ENCODE results near the gene WDR54.

WDR54 gene

DNA sequence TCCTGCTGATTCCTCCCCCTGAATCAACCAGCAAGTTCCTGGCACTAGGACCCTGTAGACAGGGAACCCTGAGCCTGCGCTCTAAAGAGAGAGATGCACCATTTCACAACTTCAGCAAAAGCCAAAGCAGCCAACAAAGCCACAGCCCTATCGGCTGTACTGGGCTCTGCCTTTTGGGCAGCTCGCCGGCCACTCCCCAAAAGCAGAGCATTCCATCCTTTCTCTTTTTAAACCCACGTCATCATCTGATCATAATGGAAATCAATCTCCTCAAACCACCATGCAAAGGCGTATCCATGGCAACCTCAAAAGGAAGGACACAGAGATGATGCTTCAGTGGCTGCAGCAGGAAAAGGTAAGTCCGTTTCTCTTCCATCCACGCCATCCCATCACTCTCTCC lies 36.1 kb upstream of the WDR54 start:
- no peaks in the 10 kb centered on the region for H3K27me3 ChIP-seq (ENCODE audit: control insufficient read depth, insufficient read depth, low read length)
- H3K4me1 ChIP-seq (ENCODE audit: control insufficient read depth, insufficient read depth, low read length) = peaks cover 48% of the 10 kb centered on the region

DNA sequence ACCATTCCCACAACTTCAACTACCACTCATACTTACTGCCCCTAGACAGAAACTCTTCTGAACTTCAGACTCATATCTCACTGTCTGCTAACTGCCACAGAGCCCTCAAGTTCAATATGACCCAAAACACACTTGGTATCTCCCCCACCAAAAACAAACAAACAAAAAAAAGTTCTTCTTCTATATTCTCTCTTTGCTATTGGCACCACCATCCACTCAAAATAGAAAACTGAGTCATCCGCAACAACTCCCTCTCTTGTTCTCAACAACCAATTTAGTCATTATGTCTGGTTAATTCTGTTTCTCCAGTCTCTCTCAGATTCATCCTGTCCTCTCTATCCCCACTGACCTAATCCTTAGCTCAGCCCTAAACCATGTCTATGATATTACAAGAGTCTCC lies 34.2 kb upstream of the WDR54 start:
- H3K4me3 ChIP-seq (ENCODE audit: low read length) = no peak overlapping the region
- H3K9ac ChIP-seq (ENCODE audit: low read depth, low read length) = no peak overlapping the region
- no peaks in the 10 kb centered on the region for H3K27me3 ChIP-seq (ENCODE audit: control insufficient read depth, insufficient read depth, low read length)
- peaks cover 10% of the 10 kb centered on the region for H3K36me3 ChIP-seq (ENCODE audit: insufficient read depth, low read length)
- peak overlapping the region; percentile 32 for H3K4me2 ChIP-seq (ENCODE audit: low read length)
- no peaks in the 10 kb centered on the region for H3K9me3 ChIP-seq (replicated peaks; ENCODE audit: low read length)
- peaks cover 52% of the 10 kb centered on the region for H3K4me1 ChIP-seq (ENCODE audit: control insufficient read depth, insufficient read depth, low read length)

More for the DNA sequence above, 36.1 kb upstream of the WDR54 start:
- Histone ChIP-seq H3K4me2 (ENCODE audit: low read length) (no peak overlapping the region), H3K9ac (ENCODE audit: low read depth, low read length) (no peak overlapping the region), H3K4me3 (ENCODE audit: low read length) (no peak overlapping the region), H3K9me3 (replicated peaks; ENCODE audit: low read length) (no peaks in the 10 kb centered on the region), H3K36me3 (ENCODE audit: insufficient read depth, low read length) (peaks cover 10% of the 10 kb centered on the region)

DNA sequence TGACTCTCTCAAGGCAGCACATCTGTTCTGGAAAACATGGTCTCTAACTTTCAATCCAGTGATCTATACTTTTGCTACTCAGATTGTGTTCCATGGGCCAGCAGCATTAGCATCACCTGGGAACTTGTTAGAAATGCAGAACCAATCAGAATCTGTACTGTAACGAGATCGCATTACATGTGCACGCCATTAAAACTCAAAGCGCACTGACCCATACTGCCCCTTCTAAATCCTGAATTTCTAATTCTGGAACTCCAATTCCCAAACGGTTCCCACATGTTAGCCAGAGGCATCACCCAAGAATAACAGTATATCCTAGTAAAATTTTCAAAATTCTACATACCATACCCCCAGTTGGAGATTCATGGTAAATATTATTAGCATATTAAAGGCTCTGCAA lies 30.9 kb upstream of the WDR54 start:
- peaks cover 32% of the 10 kb centered on the region for H3K4me1 ChIP-seq (ENCODE audit: control insufficient read depth, insufficient read depth, low read length)
- peaks cover 3% of the 10 kb centered on the region for H3K27me3 ChIP-seq (ENCODE audit: control insufficient read depth, insufficient read depth, low read length)
- peak overlapping the region; percentile 92 for H3K4me2 ChIP-seq (ENCODE audit: low read length)
- H3K4me3 ChIP-seq (ENCODE audit: low read length) = peak overlapping the region; percentile 85
- no peaks in the 10 kb centered on the region for H3K9me3 ChIP-seq (replicated peaks; ENCODE audit: low read length)
- H3K36me3 ChIP-seq (ENCODE audit: insufficient read depth, low read length) = peaks cover 3% of the 10 kb centered on the region
- H3K9ac ChIP-seq (ENCODE audit: low read depth, low read length) = peak overlapping the region; percentile 95

DNA sequence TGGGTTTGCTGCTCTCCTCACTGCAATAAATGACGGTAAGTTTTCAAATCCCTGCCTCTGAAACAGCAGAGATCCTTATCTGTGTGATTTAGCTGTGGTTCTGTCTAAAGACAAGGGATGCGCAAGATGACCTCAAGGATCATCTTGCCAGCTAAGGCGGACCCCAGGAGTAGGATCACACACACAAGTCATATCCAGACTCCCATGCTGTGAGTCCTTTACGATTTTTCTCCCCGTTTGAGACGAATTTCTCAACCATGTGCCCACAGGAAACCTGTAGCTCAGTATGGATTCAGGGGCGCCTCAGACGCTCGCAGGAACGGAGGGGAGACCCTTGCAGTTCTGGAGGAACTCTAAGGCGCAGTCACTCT lies 30.3 kb upstream of the WDR54 start:
- Histone ChIP-seq H3K9me3 (replicated peaks; ENCODE audit: low read length) (no peaks in the 10 kb centered on the region), H3K4me1 (ENCODE audit: control insufficient read depth, insufficient read depth, low read length) (peaks cover 32% of the 10 kb centered on the region), H3K36me3 (ENCODE audit: insufficient read depth, low read length) (no peaks in the 10 kb centered on the region), H3K4me2 (ENCODE audit: low read length) (peak overlapping the region; percentile 92), H3K9ac (ENCODE audit: low read depth, low read length) (peak overlapping the region; percentile 95), H3K4me3 (ENCODE audit: low read length) (peak overlapping the region; percentile 85), H3K27me3 (ENCODE audit: control insufficient read depth, insufficient read depth, low read length) (peaks cover 3% of the 10 kb centered on the region)

DNA sequence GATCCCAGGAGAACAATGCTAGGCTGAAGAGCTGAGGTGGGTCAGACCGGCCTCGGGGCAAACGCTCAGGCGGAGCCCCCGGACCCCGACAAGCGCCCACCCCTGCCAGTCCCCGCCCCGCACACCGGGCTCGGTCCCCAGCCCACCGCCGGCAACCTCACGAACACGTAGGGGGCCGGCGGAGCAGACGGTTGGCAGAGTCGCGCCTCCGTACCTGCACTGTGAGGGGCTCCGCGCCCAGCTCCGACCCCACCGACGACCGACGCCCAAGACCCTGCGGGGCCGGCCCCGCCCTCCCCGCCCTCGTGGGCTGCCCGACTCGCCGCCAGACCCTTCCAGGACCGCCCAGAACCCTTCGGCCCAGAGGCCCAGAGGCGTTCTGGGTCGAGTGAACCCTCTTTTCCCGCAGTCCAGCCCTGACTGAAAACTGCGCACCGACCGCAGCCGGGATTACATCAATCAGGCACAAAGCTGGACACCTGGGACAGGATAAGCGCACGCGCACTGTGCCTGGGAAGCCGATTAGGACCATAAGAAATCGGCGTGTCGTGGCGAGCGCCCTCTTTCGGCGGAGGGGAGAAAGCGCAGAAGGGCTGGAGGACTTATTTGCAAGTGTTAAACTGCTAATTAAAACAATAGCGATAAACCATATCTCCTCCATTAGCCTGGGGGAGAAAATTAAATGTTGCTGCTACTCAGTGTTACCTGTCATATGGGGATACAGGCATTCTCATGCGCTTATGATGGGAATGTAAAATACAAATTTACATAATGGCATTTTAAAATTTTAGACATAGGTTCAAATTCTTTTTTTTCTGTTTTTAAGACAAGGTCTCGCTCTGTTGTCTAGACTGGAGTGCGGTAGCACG lies 29.7 kb upstream of the WDR54 start:
- Histone ChIP-seq H3K27me3 (ENCODE audit: control insufficient read depth, insufficient read depth, low read length) (peaks cover 3% of the 10 kb centered on the region), H3K4me3 (ENCODE audit: low read length) (peak overlapping the region; percentile 85), H3K36me3 (ENCODE audit: insufficient read depth, low read length) (no peaks in the 10 kb centered on the region), H3K4me2 (ENCODE audit: low read length) (peak overlapping the region; percentile 92), H3K9ac (ENCODE audit: low read depth, low read length) (peak overlapping the region; percentile 95), H3K9me3 (replicated peaks; ENCODE audit: low read length) (no peaks in the 10 kb centered on the region), H3K4me1 (ENCODE audit: control insufficient read depth, insufficient read depth, low read length) (peaks cover 31% of the 10 kb centered on the region)

DNA sequence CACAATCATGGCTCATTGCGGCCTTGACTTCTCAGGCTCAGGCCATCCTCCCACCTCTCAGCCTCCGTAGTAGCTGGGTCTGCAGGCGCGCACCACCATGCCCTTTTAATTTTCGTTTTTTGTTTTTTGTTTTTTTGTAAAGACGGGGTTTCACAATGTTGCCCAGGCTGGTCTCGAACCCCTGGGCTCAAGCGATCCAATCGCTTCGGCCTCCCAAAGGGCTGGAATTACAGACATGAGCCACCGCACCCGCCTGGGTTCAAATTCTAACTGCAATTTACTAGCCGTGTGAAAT lies 29.1 kb upstream of the WDR54 start:
- H3K9me3 ChIP-seq (replicated peaks; ENCODE audit: low read length) = no peaks in the 10 kb centered on the region
- peak overlapping the region; percentile 85 for H3K4me3 ChIP-seq (ENCODE audit: low read length)
- H3K9ac ChIP-seq (ENCODE audit: low read depth, low read length) = peak overlapping the region; percentile 95
- H3K27me3 ChIP-seq (ENCODE audit: control insufficient read depth, insufficient read depth, low read length) = peaks cover 3% of the 10 kb centered on the region
- H3K4me2 ChIP-seq (ENCODE audit: low read length) = peak overlapping the region; percentile 92
- no peaks in the 10 kb centered on the region for H3K36me3 ChIP-seq (ENCODE audit: insufficient read depth, low read length)
- peaks cover 26% of the 10 kb centered on the region for H3K4me1 ChIP-seq (ENCODE audit: control insufficient read depth, insufficient read depth, low read length)

DNA sequence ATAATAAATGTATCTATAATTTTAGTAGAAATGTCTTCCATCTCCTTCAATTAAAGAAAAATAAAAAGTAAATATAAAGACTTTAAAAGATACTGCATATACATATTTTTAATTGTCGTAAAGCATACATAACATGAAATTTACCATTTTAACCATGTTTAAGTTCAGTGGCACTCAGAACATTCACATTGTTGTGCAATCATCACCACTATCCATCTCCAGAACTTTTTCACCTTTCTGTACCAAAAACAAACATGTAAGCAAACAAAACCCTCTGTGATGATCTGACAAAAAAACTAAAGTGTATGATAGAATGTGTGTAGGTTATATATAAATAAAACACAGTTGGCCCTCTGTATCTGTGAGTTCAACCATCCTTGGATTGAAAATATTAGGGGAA lies 28.0 kb upstream of the WDR54 start:
- peaks cover 3% of the 10 kb centered on the region for H3K27me3 ChIP-seq (ENCODE audit: control insufficient read depth, insufficient read depth, low read length)
- no peak overlapping the region for H3K4me3 ChIP-seq (ENCODE audit: low read length)
- peaks cover 16% of the 10 kb centered on the region for H3K4me1 ChIP-seq (ENCODE audit: control insufficient read depth, insufficient read depth, low read length)
- H3K4me2 ChIP-seq (ENCODE audit: low read length) = no peak overlapping the region
- H3K9me3 ChIP-seq (replicated peaks; ENCODE audit: low read length) = no peaks in the 10 kb centered on the region
- H3K36me3 ChIP-seq (ENCODE audit: insufficient read depth, low read length) = no peaks in the 10 kb centered on the region
- H3K9ac ChIP-seq (ENCODE audit: low read depth, low read length) = no peak overlapping the region

DNA sequence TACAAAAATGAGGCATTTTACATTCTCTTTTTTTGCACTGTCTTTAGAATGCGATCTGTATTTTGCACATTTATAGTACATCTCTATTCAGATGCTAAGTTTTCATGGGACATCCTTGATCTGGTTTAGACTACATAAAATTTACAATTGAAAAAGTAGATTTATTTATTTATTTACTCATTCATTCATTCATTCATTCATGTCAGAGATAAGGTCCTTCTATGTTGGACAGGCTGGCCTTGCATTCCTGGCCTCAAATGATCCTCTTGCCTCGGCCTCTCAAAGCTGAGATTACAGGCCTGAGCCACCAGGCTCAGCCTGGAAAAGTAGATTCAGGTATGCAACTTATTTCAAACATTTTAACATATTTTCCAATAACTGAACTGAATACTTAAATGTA lies 25.4 kb upstream of the WDR54 start:
- Histone ChIP-seq H3K9ac (ENCODE audit: low read depth, low read length) (no peak overlapping the region), H3K36me3 (ENCODE audit: insufficient read depth, low read length) (no peaks in the 10 kb centered on the region), H3K27me3 (ENCODE audit: control insufficient read depth, insufficient read depth, low read length) (peaks cover 3% of the 10 kb centered on the region), H3K4me2 (ENCODE audit: low read length) (no peak overlapping the region), H3K4me1 (ENCODE audit: control insufficient read depth, insufficient read depth, low read length) (peaks cover 5% of the 10 kb centered on the region), H3K4me3 (ENCODE audit: low read length) (no peak overlapping the region), H3K9me3 (replicated peaks; ENCODE audit: low read length) (no peaks in the 10 kb centered on the region)

DNA sequence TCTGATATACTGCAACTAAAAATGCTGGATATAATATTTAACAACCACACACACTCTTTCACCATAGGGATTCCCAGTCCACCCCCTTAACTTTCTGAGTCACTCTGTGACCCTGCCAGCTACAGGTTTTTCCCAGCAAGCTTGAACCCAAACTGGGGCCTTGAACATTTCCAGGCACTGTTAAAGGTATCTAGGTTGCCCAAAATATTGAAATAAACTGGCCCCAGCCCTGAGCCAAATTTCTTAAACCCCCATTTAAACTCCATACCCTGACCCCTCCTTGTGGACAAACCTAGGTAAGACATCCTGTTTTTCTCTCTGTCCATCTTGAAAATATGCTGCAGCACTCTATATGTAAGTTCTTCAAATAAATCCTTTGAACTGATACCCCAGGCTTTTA lies 21.7 kb upstream of the WDR54 start:
- Histone ChIP-seq H3K27me3 (ENCODE audit: control insufficient read depth, insufficient read depth, low read length) (peaks cover 3% of the 10 kb centered on the region), H3K4me1 (ENCODE audit: control insufficient read depth, insufficient read depth, low read length) (no peaks in the 10 kb centered on the region), H3K4me3 (ENCODE audit: low read length) (no peak overlapping the region), H3K4me2 (ENCODE audit: low read length) (no peak overlapping the region), H3K9me3 (replicated peaks; ENCODE audit: low read length) (no peaks in the 10 kb centered on the region), H3K9ac (ENCODE audit: low read depth, low read length) (no peak overlapping the region), H3K36me3 (ENCODE audit: insufficient read depth, low read length) (no peaks in the 10 kb centered on the region)

DNA sequence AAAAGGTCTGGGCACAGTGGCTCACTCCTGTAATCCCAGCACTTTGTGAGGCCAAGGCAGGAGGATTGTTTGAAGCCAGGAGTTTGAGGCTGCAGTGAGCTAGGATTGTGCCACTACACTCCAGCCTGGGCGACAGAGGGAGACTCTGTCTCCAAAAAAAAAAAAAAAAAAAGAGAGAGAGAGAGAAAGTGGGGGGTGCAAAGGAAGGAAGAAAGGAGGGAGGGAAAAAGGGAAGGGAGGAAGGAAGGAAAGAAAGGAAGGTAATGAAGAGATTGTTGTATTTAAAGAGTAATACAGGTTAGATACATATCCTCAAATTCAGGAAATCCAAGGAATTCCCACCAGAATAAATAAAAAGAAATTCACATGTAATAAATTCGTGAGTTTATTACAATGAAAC lies 19.6 kb upstream of the WDR54 start:
- no peak overlapping the region for H3K4me2 ChIP-seq (ENCODE audit: low read length)
- no peak overlapping the region for H3K4me3 ChIP-seq (ENCODE audit: low read length)
- no peaks in the 10 kb centered on the region for H3K4me1 ChIP-seq (ENCODE audit: control insufficient read depth, insufficient read depth, low read length)
- H3K9ac ChIP-seq (ENCODE audit: low read depth, low read length) = no peak overlapping the region
- no peaks in the 10 kb centered on the region for H3K36me3 ChIP-seq (ENCODE audit: insufficient read depth, low read length)
- no peaks in the 10 kb centered on the region for H3K9me3 ChIP-seq (replicated peaks; ENCODE audit: low read length)
- no peaks in the 10 kb centered on the region for H3K27me3 ChIP-seq (ENCODE audit: control insufficient read depth, insufficient read depth, low read length)

DNA sequence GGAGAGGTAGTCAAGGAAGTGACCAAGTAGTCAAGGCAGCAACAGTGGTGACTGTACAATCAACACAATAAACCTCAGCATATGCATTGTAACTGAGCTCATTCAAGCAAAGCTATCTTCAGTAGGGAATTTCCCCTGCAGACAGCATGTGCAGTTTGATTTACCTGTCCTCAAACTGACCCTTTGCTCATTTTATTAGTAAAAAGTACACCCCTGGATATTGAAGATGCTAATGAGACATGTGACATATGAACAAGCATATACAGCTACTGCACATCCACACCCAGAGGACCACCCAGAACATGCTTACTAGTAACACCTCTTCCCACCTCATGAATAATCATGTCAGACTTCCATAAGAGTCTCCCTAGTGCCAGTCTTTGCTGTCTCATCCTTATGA lies 15.5 kb upstream of the WDR54 start:
- Histone ChIP-seq H3K27me3 (ENCODE audit: control insufficient read depth, insufficient read depth, low read length) (peaks cover 5% of the 10 kb centered on the region), H3K9ac (ENCODE audit: low read depth, low read length) (no peak overlapping the region), H3K4me1 (ENCODE audit: control insufficient read depth, insufficient read depth, low read length) (no peaks in the 10 kb centered on the region), H3K4me3 (ENCODE audit: low read length) (no peak overlapping the region), H3K9me3 (replicated peaks; ENCODE audit: low read length) (no peaks in the 10 kb centered on the region), H3K4me2 (ENCODE audit: low read length) (no peak overlapping the region), H3K36me3 (ENCODE audit: insufficient read depth, low read length) (no peaks in the 10 kb centered on the region)

DNA sequence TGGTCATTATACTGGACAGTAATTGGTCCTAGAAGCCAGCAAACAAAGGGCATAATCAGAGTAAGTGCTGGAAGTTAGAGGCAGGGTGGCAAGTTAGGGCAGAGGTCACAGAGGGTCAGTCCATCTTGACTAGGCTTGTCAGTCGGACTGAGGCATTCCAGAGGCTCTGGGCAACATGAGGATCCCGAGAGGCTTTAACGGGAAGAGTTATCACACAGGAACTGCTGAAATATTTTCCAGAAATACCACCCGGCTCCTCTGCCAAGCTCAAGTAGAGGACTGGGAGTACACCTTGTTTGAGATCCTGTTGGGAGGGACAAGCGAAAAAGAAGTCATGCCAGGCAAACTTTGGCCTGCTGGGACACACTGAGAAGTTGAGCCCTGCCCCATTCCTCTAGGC lies 13.8 kb upstream of the WDR54 start:
- no peak overlapping the region for H3K4me3 ChIP-seq (ENCODE audit: low read length)
- H3K9ac ChIP-seq (ENCODE audit: low read depth, low read length) = no peak overlapping the region
- no peaks in the 10 kb centered on the region for H3K36me3 ChIP-seq (ENCODE audit: insufficient read depth, low read length)
- H3K9me3 ChIP-seq (replicated peaks; ENCODE audit: low read length) = no peaks in the 10 kb centered on the region
- H3K4me2 ChIP-seq (ENCODE audit: low read length) = no peak overlapping the region
- peaks cover 5% of the 10 kb centered on the region for H3K27me3 ChIP-seq (ENCODE audit: control insufficient read depth, insufficient read depth, low read length)
- H3K4me1 ChIP-seq (ENCODE audit: control insufficient read depth, insufficient read depth, low read length) = no peaks in the 10 kb centered on the region
